OCI-LY3 (cell line): ENCODE data around the gene BICD2.

ENCODE experiments used
- EZH2phosphoT487 ChIP-seq: fragments of 200-600 bp; shearing (Covaris generic); IDR thresholded peaks from 2 replicates; pipeline ENCODE4 v1.6.1; 2018; ENCODE audit warnings: antibody characterized with exemption, mixed run types, low read depth
- TF ChIP-seq, protein P1 (sequence below): fragments of 200-600, 300-600 bp; sonication (generic); IDR thresholded peaks from 2 replicates; pipeline ENCODE4 v1.5.1; 2014; ENCODE audit warnings: antibody characterized with exemption, low read length, low read depth

DNA sequence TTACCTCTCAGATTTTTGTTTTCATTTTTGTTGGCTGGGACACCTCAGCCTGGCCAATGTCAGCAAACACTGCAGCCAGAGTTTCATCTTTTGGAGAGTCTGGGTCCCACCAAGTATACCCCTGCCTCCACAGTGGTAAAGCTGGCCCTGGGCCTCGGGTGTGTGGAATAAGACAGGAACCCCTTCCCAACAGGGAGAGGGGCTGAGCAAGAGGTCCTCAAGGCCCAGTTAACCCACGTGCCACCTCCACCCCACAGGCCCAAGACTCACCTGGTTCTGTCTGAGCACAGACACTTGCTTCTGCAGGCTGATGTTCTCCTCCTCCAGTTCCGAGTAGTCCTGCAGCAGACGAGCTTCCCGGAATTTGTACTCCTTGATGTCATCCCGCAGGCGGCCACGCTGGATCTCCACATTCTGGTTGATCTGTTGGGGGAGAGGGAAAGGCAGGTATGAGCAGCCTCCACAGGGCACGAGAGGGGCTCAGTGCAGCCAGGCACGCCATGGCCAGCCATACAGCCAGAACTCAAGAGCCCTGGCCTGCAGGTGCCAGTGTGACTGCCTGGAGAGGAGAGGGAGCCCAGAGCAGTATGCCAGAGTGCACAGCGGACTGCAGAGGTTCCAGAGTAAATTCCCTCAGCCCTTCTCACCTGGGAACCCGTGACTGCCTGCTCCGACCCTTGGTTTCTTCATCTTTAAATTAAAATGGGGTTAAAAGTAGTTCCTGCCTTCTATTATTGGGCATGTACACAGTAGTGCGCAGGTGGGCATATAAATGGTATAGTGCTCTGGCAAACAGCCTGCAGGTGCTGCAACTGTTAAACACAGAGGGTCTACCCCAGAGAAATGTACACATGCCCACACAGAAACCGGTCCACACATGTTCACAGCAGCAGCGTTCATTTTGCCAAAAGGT, 42.0 kb downstream of the BICD2 start:
- TF ChIP-seq, protein P1, sequence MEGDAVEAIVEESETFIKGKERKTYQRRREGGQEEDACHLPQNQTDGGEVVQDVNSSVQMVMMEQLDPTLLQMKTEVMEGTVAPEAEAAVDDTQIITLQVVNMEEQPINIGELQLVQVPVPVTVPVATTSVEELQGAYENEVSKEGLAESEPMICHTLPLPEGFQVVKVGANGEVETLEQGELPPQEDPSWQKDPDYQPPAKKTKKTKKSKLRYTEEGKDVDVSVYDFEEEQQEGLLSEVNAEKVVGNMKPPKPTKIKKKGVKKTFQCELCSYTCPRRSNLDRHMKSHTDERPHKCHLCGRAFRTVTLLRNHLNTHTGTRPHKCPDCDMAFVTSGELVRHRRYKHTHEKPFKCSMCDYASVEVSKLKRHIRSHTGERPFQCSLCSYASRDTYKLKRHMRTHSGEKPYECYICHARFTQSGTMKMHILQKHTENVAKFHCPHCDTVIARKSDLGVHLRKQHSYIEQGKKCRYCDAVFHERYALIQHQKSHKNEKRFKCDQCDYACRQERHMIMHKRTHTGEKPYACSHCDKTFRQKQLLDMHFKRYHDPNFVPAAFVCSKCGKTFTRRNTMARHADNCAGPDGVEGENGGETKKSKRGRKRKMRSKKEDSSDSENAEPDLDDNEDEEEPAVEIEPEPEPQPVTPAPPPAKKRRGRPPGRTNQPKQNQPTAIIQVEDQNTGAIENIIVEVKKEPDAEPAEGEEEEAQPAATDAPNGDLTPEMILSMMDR, result no peak
- no peak for TF ChIP-seq EZH2phosphoT487
